ENCODE results near the gene SLC26A1. TPM values are rescaled to one million over a fixed set of nuclear protein-coding genes. Genes with fewer than 3 reads are reported as not detected.

SLC26A1 gene
- total RNA-seq, 4 donors from 2014 or later: 0.15 to 0.33 (median 0.24) TPM

- Histone ChIP-seq H3K4me1 (no peaks in the 10 kb centered on the region), H3K27me3 (no peaks in the 10 kb centered on the region), H3K4me3 (replicated peaks in 1 of 3) (no peak overlapping the region), H3K36me3 (peaks cover 6 to 8% of the 10 kb centered on the region in 2 donors), H3K27ac (no peak overlapping the region), H3K9me3 (no peaks in the 10 kb centered on the region)
- DNase-seq: no peak
- intact Hi-C loops (cut with DNase I): no loop called here
- TF ChIP-seq CTCF (IDR thresholded peaks at IDR 0.05) (no peak), POLR2A (IDR thresholded peaks at IDR 0.05) (no peak)
- whole genome bisulfite sequencing, 2 donors: 94 to 97% methylated on average over 15 to 33 of the region's 33 CpGs
Observed at GRCh38 chr4:955161-955921, 37.9 kb downstream of the SLC26A1 start.

GRCh38 chr4:954211-955020 lies 38.8 kb downstream of the SLC26A1 start:
- Histone ChIP-seq H3K27me3 (no peaks in the 10 kb centered on the region), H3K4me1 (no peaks in the 10 kb centered on the region), H3K9me3 (no peaks in the 10 kb centered on the region), H3K36me3 (peaks cover 6 to 8% of the 10 kb centered on the region in 2 donors), H3K4me3 (replicated peaks in 1 of 3) (no peak overlapping the region), H3K27ac (no peak overlapping the region)
- 95 to 96% methylated on average over 17 of the region's 17 CpGs for WGBS, 2 donors
- DNase-seq: no peak
- TF ChIP-seq CTCF (IDR thresholded peaks at IDR 0.05) (no peak), POLR2A (IDR thresholded peaks at IDR 0.05) (no peak)
- intact Hi-C loops (cut with DNase I): no loop called here

- H3K4me1 ChIP-seq: no peaks in the 10 kb centered on the region
- TF ChIP-seq CTCF (IDR thresholded peaks at IDR 0.05) (no peak), POLR2A (IDR thresholded peaks at IDR 0.05) (no peak)
- no peaks in the 10 kb centered on the region for H3K27me3 ChIP-seq
- intact Hi-C loops (cut with DNase I): no loop called here
- no peak for DNase-seq
- H3K36me3 ChIP-seq: peaks cover 6% of the 10 kb centered on the region in 2 donors
- H3K9me3 ChIP-seq: no peaks in the 10 kb centered on the region
- no peak overlapping the region for H3K27ac ChIP-seq
- H3K4me3 ChIP-seq (replicated peaks in 1 of 3): no peak overlapping the region
- 97 to 99% methylated on average over 13 of the region's 13 CpGs for WGBS, 2 donors
Observed at GRCh38 chr4:953574-953915, 39.7 kb downstream of the SLC26A1 start.

GRCh38 chr4:952881-953573 lies 40.2 kb downstream of the SLC26A1 start:
- no peaks in the 10 kb centered on the region for H3K27me3 ChIP-seq
- WGBS, 2 donors: 92 to 95% methylated on average over 16 to 26 of the region's 28 CpGs
- DNase-seq: no peak
- no peak overlapping the region for H3K4me3 ChIP-seq (replicated peaks in 1 of 3)
- H3K4me1 ChIP-seq: no peaks in the 10 kb centered on the region
- no peak for TF ChIP-seq CTCF (IDR thresholded peaks at IDR 0.05)
- TF ChIP-seq POLR2A (IDR thresholded peaks at IDR 0.05): no peak
- H3K27ac ChIP-seq: no peak overlapping the region
- H3K9me3 ChIP-seq: no peaks in the 10 kb centered on the region
- intact Hi-C loops (cut with DNase I): no loop called here
- peaks cover 1 to 6% of the 10 kb centered on the region in 2 donors for H3K36me3 ChIP-seq
